GM12878 (cell line): ENCODE results near the gene MYO10.

Source experiments
- ATF3 ChIP-seq: IDR thresholded peaks from 2 replicates; pipeline ENCODE4 v1.6.1; 2011; ENCODE audit warnings: low read depth, mild to moderate bottlenecking, low read length, moderate library complexity, borderline replicate concordance; ENCODE audit errors: extremely low read depth
- BACH1 ChIP-seq: fragments of 450-650 bp; IDR thresholded peaks from 2 replicates; pipeline ENCODE4 v1.6.1; 2017; ENCODE audit warnings: mild to moderate bottlenecking, borderline replicate concordance
- CTCF ChIP-seq, 3 experiments: IDR thresholded peaks in 2 of 3; conservative IDR thresholded peaks in 1 of 3; 2 replicates each; pipeline ENCODE4 v1.5.1; 2011; ENCODE audit warnings: low read depth in 3 of 3, low read length in 3 of 3, mild to moderate bottlenecking in 3 of 3, control low read depth in 2 of 3, moderate library complexity in 2 of 3, inconsistent platforms in 1 of 3, mixed read lengths in 1 of 3; ENCODE audit not compliant: control insufficient read depth in 2 of 3, insufficient read depth in 1 of 3; ENCODE audit errors: extremely low read depth in 1 of 3
- FOS ChIP-seq: IDR thresholded peaks from 3 replicates; pipeline ENCODE4 v1.6.1; 2011; ENCODE audit warnings: borderline replicate concordance; ENCODE audit not compliant: insufficient read length; ENCODE audit errors: extremely low read depth
- KDM1A ChIP-seq: fragments of 200-600 bp; sonication (generic); IDR thresholded peaks from 2 replicates; pipeline ENCODE4 v1.6.1; 2016; ENCODE audit warnings: borderline replicate concordance
- NFIC ChIP-seq: IDR thresholded peaks from 2 replicates; pipeline ENCODE4 v1.6.1; 2012; ENCODE audit warnings: low read depth, mild to moderate bottlenecking, inconsistent platforms, low read length, moderate library complexity
- PBX3 ChIP-seq: IDR thresholded peaks from 2 replicates; pipeline ENCODE4 v1.6.1; 2011; ENCODE audit warnings: mild to moderate bottlenecking, low read depth, low read length, moderate library complexity; ENCODE audit not compliant: insufficient replicate concordance

- TF ChIP-seq KDM1A: no peak
- no peak for TF ChIP-seq BACH1
- no peak for TF ChIP-seq FOS
- TF ChIP-seq ATF3: no peak
- no peak for TF ChIP-seq CTCF (IDR thresholded peaks at IDR 0.05 in 2 of 3, conservative IDR thresholded peaks at IDR 0.05 in 1 of 3; ENCODE audit: control insufficient read depth in 2 of 3, extremely low read depth in 1 of 3, insufficient read depth in 1 of 3, low read depth in 3 of 3, low read length in 3 of 3)
- TF ChIP-seq PBX3: no peak
- TF ChIP-seq NFIC: no peak
Observed at GRCh38 chr5:16668631-16669030, 267.5 kb downstream of the MYO10 start.
